KOPT-K1 (cell line): ENCODE data around the gene DAPK3.

Source experiments
- H3K27ac ChIP-seq: fragments of 200-600 bp; sonication (generic); 2 replicates; pipeline ENCODE4 v1.5.1; 2016; ENCODE audit warnings: antibody characterized with exemption, mild to moderate bottlenecking, low read depth, low read length; ENCODE audit not compliant: poor library complexity, severe bottlenecking
- H3K36me3 ChIP-seq: fragments of 200-600 bp; sonication (generic); 2 replicates; pipeline ENCODE4 v1.5.1; 2017; ENCODE audit warnings: antibody characterized with exemption, mild to moderate bottlenecking, low read length, moderate library complexity; ENCODE audit not compliant: insufficient read depth
- H3K9me3 ChIP-seq: fragments of 200-600 bp; sonication (generic); 2 replicates; pipeline ENCODE4 v1.5.1; 2017; ENCODE audit warnings: antibody characterized with exemption, low read length, mild to moderate bottlenecking; ENCODE audit not compliant: insufficient read depth, poor library complexity, severe bottlenecking

DAPK3 gene

DNA sequence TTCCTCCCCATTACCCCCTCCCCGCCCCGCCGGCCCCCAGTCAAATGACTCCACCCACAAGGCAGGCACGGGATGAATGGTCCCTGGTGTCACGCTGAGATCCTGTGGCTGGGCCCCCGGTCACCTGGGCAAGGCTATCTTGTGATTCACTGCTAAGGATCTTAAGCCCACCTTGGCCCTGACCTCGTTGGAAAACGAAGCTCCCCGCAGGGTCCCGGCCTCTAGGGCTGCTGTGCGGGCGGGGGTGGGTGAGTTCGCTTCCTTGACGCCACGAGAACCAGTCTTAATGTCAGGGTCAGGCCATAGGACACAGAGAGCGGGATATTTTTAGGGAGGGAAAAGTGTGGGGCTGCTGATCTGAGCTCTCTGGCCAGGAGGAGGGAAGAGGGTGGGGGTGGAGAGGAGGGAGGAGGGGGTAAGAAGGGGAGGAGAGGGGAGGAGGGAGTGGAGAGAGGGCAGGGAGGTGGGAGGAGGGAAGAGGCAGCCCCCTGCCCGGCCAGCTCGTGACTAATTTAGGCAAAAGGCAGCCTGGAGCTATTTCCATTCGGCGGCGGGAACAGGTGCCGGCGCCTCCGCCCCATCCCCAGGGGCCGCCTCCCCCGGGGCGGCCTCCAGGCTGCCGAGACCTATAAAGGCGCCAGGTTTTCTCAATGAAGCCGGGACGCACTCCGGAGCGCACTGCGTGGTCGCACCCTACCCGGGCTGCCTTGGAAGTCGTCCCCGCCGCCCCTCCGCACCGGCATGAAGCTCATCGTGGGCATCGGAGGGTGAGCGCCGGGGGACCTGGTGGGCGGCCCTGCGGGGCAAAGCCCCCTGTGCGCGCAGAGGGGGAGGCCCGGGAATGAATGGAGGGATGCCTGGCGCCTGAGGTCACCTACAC, 37.7 kb downstream of the DAPK3 start, which contains the start of gene NMRK2:
Gene NMRK2 (plus strand): TSS at position 139 of the 880 bp plus-strand sequence. CDS start 603 bp downstream, at position 742.
- Histone ChIP-seq H3K27ac (no peak within 1 kb of the TSS), H3K9me3 (no peaks in the 10 kb centered on the region), H3K36me3 (no peaks in the 10 kb centered on the region)

DNA sequence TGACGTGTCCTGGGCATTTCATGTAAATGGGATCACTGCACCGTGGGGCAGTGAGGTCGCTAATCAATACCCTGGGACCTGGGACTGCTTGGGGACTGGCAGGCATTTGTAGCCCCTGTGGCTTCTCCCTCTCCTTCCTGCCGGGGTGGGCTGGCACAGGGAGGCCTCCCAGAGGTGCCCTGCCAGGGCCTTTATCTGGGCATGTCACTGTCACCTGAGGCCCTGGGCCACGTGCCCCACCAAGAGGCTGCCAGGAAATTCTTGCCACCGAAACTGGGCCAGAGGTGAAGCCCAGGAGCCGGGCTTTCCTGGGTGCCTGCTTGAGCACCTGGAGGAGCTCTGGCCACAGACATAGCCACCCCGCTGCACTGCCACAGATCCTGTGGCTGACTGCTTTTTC, 39.9 kb downstream of the DAPK3 start:
- Histone ChIP-seq H3K36me3 (no peaks in the 10 kb centered on the region), H3K9me3 (no peaks in the 10 kb centered on the region), H3K27ac (no peak overlapping the region)

DNA sequence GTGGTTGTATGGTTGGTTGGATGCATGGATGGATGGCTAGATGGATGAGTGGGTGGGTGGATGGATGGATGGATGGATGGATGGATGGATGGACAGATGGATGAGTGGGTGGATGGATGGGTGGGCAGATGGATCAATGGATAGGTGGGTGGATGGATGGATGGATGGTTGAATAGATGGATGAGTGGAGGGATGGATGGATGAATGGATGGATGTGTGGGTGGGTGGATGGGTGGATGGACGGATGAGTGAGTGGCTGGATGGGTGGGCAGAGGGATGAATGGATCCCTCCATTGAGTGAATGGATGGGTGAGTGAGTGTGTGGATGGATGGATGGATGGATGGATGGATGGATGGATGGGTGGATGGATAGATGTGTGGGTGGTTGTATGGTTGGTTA, 47.0 kb downstream of the DAPK3 start:
- H3K9me3 ChIP-seq = peaks cover 5% of the 10 kb centered on the region
- H3K27ac ChIP-seq = no peak overlapping the region
- no peaks in the 10 kb centered on the region for H3K36me3 ChIP-seq

DNA sequence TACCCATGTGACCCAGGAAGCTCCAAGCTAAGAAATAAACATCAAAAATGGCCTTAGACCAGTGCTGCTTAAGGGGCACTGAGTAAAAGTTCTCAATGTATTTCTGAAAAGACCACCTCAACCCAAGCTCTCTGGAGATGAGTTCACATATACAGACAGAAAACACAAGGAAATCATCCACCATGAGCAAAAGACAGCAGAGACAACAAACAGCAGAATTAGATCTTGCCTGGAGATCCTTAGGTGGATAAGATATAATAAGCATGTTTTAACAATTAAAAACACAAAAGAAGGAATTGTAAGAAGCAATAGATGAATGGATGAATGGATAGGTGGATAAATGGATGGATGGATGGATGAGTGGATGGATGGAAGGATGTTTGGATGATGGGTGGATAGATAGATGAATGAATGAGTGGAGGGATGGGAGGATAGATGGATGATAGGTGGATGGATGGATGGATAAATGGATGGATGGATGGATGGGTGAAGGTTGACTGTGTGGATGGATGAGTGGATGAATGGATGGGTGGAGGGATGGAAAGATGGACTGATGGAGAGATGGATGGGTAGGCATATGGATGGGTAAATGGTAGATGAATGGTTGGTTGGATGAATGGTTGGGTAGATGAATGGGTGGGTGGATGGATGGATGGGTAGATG, 47.7 kb downstream of the DAPK3 start:
- H3K9me3 ChIP-seq = peaks cover 5% of the 10 kb centered on the region
- no peak overlapping the region for H3K27ac ChIP-seq
- H3K36me3 ChIP-seq = no peaks in the 10 kb centered on the region

DNA sequence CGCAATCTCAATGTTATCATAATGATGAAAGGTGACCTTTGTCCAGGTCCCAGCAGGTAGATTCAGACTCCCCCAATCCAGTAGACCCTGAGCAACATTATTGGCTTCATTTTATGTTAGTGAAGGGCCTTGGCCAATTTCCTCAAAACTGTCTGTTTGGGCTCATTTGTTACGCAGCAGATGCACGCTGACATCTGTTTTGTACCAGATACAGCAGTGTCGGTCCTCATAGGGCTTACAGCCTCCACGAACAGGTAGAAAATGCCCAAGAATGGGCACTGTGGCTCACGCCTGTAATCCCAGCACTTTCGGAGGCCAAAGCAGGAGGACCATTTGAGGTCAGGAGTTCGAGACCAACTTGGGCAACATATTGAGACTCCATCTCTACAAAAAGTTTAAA, 51.1 kb downstream of the DAPK3 start:
- peaks cover 5% of the 10 kb centered on the region for H3K9me3 ChIP-seq
- H3K36me3 ChIP-seq = no peaks in the 10 kb centered on the region
- H3K27ac ChIP-seq = no peak overlapping the region

DNA sequence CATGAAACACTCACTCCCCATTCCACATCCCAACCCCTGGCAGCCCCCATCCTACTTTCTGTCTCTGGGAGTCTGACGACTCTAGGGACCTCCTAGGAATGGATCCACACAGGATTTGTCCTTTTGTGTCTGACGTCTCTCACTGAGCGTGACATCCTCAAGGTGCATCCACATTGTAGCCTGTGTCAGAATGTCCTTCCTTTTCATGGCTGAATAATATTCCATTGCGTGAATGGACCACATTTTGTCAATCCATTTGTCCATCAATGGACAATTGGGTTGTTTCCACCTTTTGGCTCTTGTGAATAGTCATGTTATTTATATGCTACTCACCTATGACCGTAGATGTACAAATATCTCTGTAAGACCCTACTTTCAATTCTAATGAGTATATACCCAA, 54.9 kb downstream of the DAPK3 start:
- peaks cover 5% of the 10 kb centered on the region for H3K9me3 ChIP-seq
- no peak overlapping the region for H3K27ac ChIP-seq
- H3K36me3 ChIP-seq = no peaks in the 10 kb centered on the region

DNA sequence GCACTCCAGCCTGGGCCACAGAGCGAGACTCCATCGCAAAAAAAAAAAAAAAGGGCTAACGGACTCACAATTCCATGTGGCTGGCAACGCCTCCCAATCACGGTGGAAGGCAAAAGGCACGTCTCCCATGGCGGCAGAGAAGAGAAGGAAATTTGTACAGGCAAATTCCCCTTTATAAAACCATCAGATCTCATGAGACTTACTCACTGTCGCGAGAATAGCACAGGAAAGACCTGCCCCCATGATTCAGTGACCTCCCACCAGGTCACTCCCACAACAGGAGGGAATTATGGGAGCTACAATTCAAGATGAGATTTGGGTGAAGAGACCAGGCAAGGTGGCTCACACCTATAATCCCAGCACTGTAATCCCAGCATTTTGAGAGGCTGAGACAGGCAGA, 56.7 kb downstream of the DAPK3 start:
- Histone ChIP-seq H3K36me3 (no peaks in the 10 kb centered on the region), H3K9me3 (peaks cover 10% of the 10 kb centered on the region), H3K27ac (no peak overlapping the region)

DNA sequence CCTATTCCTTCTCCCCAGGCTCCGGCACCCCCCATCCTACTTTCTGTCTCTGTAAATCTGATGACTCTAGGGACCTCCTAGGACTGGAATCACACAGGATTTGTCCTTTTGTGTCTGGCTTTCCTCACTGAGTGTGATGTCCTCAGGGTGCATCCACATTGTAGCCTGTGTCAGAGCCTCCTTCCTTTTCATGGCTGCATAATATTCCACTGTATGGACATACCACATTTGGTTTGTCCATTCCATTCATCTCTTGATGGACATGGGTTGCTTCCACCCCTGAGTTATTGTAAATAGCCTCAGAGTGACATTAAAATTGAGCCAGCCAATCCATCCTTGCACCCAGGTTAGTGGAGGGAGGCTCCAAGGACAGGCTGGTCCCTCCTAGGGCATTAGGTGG, 60.8 kb downstream of the DAPK3 start:
- peaks cover 10% of the 10 kb centered on the region for H3K9me3 ChIP-seq
- no peak overlapping the region for H3K27ac ChIP-seq
- no peaks in the 10 kb centered on the region for H3K36me3 ChIP-seq
